ENCODE data around the gene UROC1. TPM values are rescaled to one million over a fixed set of nuclear protein-coding genes. Genes with fewer than 3 reads are reported as not detected.

UROC1 gene
- total RNA-seq (2021) (not detected in 2 replicates), Bru-seq, nascent RNA (percentile 13 among the genes with signal in this experiment), BruChase-seq, experiment 1, labeled RNA remaining after a 2-hour chase (percentile 13 among the genes with signal in this experiment), BruChase-seq, experiment 2, labeled RNA remaining after a 6-hour chase (percentile 8 among the genes with signal in this experiment)
- long read RNA-seq: 0 reads

DNA sequence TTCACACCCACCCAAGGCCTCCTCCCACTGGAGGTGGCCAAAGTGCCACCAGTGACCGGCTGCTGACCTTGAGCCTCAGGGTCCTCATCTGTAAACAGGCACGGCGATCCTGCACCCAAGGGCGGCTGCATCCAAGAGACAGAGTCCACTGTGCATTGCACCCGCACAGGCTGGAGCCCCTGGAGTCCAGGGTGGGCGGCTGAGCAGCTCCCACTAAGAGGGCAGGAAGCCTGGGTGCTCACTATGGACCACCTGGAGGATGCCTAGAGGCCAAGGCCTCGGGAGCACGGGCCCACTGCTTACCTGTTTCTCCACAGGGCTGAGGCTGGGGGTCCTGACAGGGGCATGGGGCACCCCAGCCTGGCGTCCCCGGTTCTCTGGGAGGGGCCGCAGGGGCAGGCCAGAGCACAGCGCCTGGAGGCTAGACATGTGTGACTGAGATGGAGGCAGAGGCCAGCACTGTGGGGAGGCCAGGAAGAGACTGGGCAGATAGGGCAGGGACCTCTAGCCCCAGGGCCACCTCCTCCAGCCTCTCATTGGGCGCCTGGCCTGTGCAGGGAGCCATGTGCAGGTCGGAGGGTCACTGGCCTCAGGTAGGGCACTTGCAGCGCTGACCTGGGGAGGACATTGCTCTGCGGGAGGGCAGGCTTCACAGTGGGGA, at the start of gene UROC1:
Gene UROC1 (minus strand): TSS at position 483 of the 661 bp plus-strand sequence. CDS start 54 bp downstream, at position 429.
- no peak within 1 kb of the TSS for H3K4me3 ChIP-seq
- no peaks in the 10 kb centered on the region for H3K9me2 ChIP-seq (ENCODE audit: insufficient read depth)
- BruUV-seq (replicated peaks): no TSS peak
- H2AFZ ChIP-seq: no peak within 1 kb of the TSS
- POLR2A ChIA-PET (ENCODE audit: unreplicated experiment): no interaction called here
- H3K9me3 ChIP-seq (ENCODE audit: insufficient read depth, low read depth): no peaks in the 10 kb centered on the region
- intact Hi-C loops (cut with micrococcal nuclease; ENCODE audit: unreplicated experiment): no loop called here
- no peak within 1 kb of the TSS for H3K27ac ChIP-seq
- DNase-seq: no peak
- no peaks in the 10 kb centered on the region for H3K36me3 ChIP-seq (ENCODE audit: low read depth)
- no peak within 1 kb of the TSS for H3K4me2 ChIP-seq
- H3K4me1 ChIP-seq (replicated peaks; ENCODE audit: insufficient read depth): no peaks in the 10 kb centered on the region
- H4K20me1 ChIP-seq (ENCODE audit: insufficient read depth): no peaks in the 10 kb centered on the region; the same call in 1 of the 2 replicates
- peaks cover 8% of the 10 kb centered on the region; the same call in 1 of the 2 replicates for H3K27me3 ChIP-seq (ENCODE audit: insufficient read depth, low read depth)
- CTCF ChIA-PET: no interaction called here
- H3F3A ChIP-seq (ENCODE audit: insufficient read depth, low read depth): no peaks in the 10 kb centered on the region
- TF ChIP-seq EZH2 (IDR thresholded peaks at IDR 0.05; ENCODE audit: low read depth): no peak
- TF ChIP-seq, protein P1, sequence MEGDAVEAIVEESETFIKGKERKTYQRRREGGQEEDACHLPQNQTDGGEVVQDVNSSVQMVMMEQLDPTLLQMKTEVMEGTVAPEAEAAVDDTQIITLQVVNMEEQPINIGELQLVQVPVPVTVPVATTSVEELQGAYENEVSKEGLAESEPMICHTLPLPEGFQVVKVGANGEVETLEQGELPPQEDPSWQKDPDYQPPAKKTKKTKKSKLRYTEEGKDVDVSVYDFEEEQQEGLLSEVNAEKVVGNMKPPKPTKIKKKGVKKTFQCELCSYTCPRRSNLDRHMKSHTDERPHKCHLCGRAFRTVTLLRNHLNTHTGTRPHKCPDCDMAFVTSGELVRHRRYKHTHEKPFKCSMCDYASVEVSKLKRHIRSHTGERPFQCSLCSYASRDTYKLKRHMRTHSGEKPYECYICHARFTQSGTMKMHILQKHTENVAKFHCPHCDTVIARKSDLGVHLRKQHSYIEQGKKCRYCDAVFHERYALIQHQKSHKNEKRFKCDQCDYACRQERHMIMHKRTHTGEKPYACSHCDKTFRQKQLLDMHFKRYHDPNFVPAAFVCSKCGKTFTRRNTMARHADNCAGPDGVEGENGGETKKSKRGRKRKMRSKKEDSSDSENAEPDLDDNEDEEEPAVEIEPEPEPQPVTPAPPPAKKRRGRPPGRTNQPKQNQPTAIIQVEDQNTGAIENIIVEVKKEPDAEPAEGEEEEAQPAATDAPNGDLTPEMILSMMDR (conservative IDR thresholded peaks at IDR 0.05): no peak
- no peaks in the 10 kb centered on the region for H3K79me2 ChIP-seq (ENCODE audit: low read depth)

DNA sequence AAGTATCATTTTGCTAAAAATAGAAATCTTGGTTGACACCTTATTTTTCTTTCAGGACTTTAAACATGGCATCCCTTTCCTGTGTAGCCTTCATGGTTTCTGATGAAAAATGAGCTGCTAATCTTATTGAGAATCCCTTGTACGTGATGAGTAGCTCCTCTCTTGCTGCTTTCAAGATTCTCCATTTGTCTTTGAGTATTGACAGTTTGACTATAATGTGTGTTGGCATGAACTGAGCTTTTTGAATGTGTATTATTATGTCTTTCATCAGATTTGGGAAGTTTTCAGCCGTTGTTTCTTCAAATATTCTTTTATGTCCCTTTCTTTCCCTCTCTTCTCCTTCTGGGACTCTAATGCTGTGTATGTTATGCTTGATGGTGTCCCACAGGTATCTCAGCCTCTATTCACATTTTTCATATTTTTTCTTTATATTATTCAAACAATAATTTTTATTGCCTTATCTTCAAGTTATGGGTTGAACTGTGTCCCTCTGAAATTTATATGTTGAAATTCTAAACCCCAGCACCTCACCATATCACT, 45.2 kb upstream of the UROC1 start:
- ChIA-PET CTCF (no interaction called here), POLR2A (ENCODE audit: unreplicated experiment) (no interaction called here)
- no peak overlapping the region for H3K4me2 ChIP-seq
- no peak overlapping the region for H3K27ac ChIP-seq
- peaks cover 28% of the 10 kb centered on the region; the same call in 1 of the 2 replicates for H3K27me3 ChIP-seq (ENCODE audit: insufficient read depth, low read depth)
- no peaks in the 10 kb centered on the region for H3F3A ChIP-seq (ENCODE audit: insufficient read depth, low read depth)
- intact Hi-C loops (cut with micrococcal nuclease; ENCODE audit: unreplicated experiment): no loop called here
- TF ChIP-seq, protein P1 (conservative IDR thresholded peaks at IDR 0.05): no peak
- no peak for TF ChIP-seq EZH2 (IDR thresholded peaks at IDR 0.05; ENCODE audit: low read depth)
- BruUV-seq (replicated peaks): no TSS peak
- H4K20me1 ChIP-seq (ENCODE audit: insufficient read depth): no peaks in the 10 kb centered on the region
- no peaks in the 10 kb centered on the region; the same call in 1 of the 2 replicates for H3K9me2 ChIP-seq (ENCODE audit: insufficient read depth)
- no peak overlapping the region for H2AFZ ChIP-seq
- no peaks in the 10 kb centered on the region for H3K9me3 ChIP-seq (ENCODE audit: insufficient read depth, low read depth)
- no peaks in the 10 kb centered on the region for H3K36me3 ChIP-seq (ENCODE audit: low read depth)
- H3K79me2 ChIP-seq (ENCODE audit: low read depth): no peaks in the 10 kb centered on the region
- H3K4me1 ChIP-seq (replicated peaks; ENCODE audit: insufficient read depth): no peaks in the 10 kb centered on the region
- no peak overlapping the region for H3K4me3 ChIP-seq
- DNase-seq: no peak

DNA sequence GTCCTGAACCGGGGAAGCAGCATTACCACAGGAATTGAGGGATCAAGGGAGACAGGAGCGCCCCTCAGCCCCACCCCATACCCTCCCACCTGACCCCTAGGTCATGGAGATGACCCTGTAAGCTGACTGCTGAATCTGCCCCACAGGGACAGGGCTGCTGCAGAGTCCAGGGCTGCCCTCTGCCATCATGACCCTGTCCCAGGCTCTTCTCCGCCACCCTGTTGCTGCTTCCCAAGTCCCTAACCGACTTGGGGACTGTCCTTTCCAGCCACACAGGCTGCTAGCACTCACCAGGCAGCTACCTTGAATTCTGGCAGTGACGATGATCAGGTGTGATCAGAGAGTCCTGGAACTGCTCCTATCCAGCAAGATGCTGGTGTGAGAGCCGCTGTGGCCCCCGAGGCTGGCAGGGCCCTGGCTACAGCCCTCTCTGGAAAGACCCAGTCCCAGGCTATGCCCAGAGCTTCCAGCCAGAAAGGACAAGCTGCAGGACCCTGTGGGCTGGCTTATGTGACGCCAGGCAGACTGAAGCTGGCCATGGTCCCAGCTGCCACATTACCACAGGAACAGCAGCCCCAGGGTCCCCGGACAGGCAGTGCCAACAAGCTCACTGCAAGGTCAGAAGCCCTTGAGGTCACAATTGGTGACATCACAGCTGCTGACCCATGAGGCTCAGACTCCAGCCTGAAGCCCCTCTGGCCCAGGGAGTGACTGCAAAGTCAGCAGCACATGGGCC, 40.9 kb upstream of the UROC1 start, which contains the start of gene C3orf22:
Gene C3orf22 (minus strand): TSS at position 597 of the 736 bp plus-strand sequence. CDS start 5,542 bp downstream, outside the sequence.
- H3K79me2 ChIP-seq (ENCODE audit: low read depth): no peaks in the 10 kb centered on the region
- H3K9me2 ChIP-seq (ENCODE audit: insufficient read depth): no peaks in the 10 kb centered on the region
- no peak for DNase-seq
- no TSS peak for BruUV-seq (replicated peaks)
- H3K4me2 ChIP-seq: no peak within 1 kb of the TSS
- no peaks in the 10 kb centered on the region for H4K20me1 ChIP-seq (ENCODE audit: insufficient read depth)
- TF ChIP-seq EZH2 (IDR thresholded peaks at IDR 0.05; ENCODE audit: low read depth): no peak
- TF ChIP-seq, protein P1 (conservative IDR thresholded peaks at IDR 0.05): no peak
- H3K36me3 ChIP-seq (ENCODE audit: low read depth): no peaks in the 10 kb centered on the region
- H2AFZ ChIP-seq: no peak within 1 kb of the TSS
- H3K4me3 ChIP-seq: no peak within 1 kb of the TSS
- no peak within 1 kb of the TSS for H3K27ac ChIP-seq
- ChIA-PET POLR2A (ENCODE audit: unreplicated experiment) (no interaction called here), CTCF (interaction anchor here (0.6 kb wide), 1 partner anchor 350 kb away, joined by 3 read pairs; no protein-coding TSS in a partner anchor)
- H3K27me3 ChIP-seq (ENCODE audit: insufficient read depth, low read depth): peaks cover 17% of the 10 kb centered on the region; the same call in 1 of the 2 replicates
- H3F3A ChIP-seq (ENCODE audit: insufficient read depth, low read depth): no peaks in the 10 kb centered on the region
- no peaks in the 10 kb centered on the region for H3K4me1 ChIP-seq (replicated peaks; ENCODE audit: insufficient read depth)
- intact Hi-C loops (cut with micrococcal nuclease; ENCODE audit: unreplicated experiment): no loop called here
- no peaks in the 10 kb centered on the region for H3K9me3 ChIP-seq (ENCODE audit: insufficient read depth, low read depth)

All from PC-9 (cell line).